ENCODE data around the gene RTF2. TPM values are rescaled to one million over a fixed set of nuclear protein-coding genes. Genes with fewer than 3 reads are reported as not detected.

RTF2 gene, protein sequence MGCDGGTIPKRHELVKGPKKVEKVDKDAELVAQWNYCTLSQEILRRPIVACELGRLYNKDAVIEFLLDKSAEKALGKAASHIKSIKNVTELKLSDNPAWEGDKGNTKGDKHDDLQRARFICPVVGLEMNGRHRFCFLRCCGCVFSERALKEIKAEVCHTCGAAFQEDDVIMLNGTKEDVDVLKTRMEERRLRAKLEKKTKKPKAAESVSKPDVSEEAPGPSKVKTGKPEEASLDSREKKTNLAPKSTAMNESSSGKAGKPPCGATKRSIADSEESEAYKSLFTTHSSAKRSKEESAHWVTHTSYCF
- 100 to 1,000 TPM; 119 to 140 (median 131) TPM for polyA plus RNA-seq (ENCODE audit: insufficient read depth in 1 of 5, insufficient read length in 5 of 5, low replicate concordance in 1 of 5)
- long read RNA-seq, donor 1, transcript RTF2-202 (9 exons, 2,212 nt), result major isoform, 51 of 114 reads
- long read RNA-seq, donor 1, partial matches to known transcripts, result 54 of 114 reads
- long read RNA-seq, donor 1, other reads (novel, unspliced or antisense), result 5 of 114 reads
- long read RNA-seq, donor 2, transcript RTF2-202 (9 exons, 2,212 nt), result major isoform, 32 of 52 reads
- long read RNA-seq, donor 2, partial matches to known transcripts, result 19 of 52 reads
- long read RNA-seq, donor 2, other reads (novel, unspliced or antisense), result 0 of 52 reads
- long read RNA-seq, donor 3, transcript RTF2-202 (9 exons, 2,212 nt), result major isoform, 32 of 61 reads
- long read RNA-seq, donor 3, partial matches to known transcripts, result 24 of 61 reads
- long read RNA-seq, donor 3, other reads (novel, unspliced or antisense), result 0 of 61 reads
- long read RNA-seq, donor 4, transcript RTF2-202 (9 exons, 2,212 nt), result major isoform, 21 of 52 reads
- long read RNA-seq, donor 4, partial matches to known transcripts, result 27 of 52 reads
- long read RNA-seq, donor 4, other reads (novel, unspliced or antisense), result 0 of 52 reads
- long read RNA-seq, donor 5, transcript RTF2-202 (9 exons, 2,212 nt), result major isoform, 45 of 67 reads
- long read RNA-seq, donor 5, partial matches to known transcripts, result 13 of 67 reads
- long read RNA-seq, donor 5, other reads (novel, unspliced or antisense), result 5 of 67 reads
- long read RNA-seq, donor 6, transcript RTF2-203 (8 exons, 1,572 nt), result minor isoform, 5 of 98 reads
- long read RNA-seq, donor 6, transcript RTF2-202 (9 exons, 2,212 nt), result major isoform, 51 of 98 reads
- long read RNA-seq, donor 6, partial matches to known transcripts, result 41 of 98 reads
- long read RNA-seq, donor 6, other reads (novel, unspliced or antisense), result 0 of 98 reads
- long read RNA-seq, donor 7, transcript RTF2-202 (9 exons, 2,212 nt), result major isoform, 39 of 64 reads
- long read RNA-seq, donor 7, partial matches to known transcripts, result 20 of 64 reads
- long read RNA-seq, donor 7, other reads (novel, unspliced or antisense), result 0 of 64 reads
- long read RNA-seq, donor 8, transcript RTF2-202 (9 exons, 2,212 nt), result major isoform, 7 of 8 reads
- long read RNA-seq, donor 8, partial matches to known transcripts, result 0 of 8 reads
- long read RNA-seq, donor 8, other reads (novel, unspliced or antisense), result 0 of 8 reads

DNA sequence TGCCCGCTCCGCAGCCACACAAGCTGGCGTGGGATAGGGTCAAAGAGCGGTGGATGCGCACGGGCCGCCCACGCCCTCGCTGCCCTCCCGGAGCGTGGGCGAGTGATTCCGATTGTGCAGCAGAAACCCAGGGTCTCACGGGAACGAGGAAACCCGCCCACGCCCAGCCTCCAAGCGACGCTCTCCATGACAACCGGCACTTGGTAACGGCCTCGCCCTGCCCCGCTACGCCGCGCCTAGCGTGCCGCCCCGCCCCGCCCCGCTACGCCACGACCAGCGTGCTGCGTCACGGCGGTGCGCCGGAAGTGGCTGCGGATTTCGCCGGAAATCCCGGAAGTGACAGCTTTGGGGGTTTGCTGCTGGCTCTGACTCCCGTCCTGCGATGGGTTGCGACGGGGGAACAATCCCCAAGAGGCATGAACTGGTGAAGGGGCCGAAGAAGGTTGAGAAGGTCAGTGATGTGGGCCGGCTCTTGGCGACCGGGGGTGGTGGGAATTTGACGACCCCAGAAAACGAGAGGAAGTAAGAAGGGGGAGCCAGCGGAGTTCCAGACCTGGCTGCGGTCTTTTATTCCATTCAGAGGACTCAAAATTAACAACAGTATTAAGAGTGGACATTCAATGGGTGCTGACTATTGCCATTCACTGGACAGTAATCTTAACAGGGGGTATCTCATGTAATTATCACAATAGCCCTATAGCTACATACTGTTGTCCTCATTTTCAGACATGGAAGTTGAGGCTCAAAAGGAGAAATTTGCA lies at the start of gene RTF2:
RTF2 (plus strand) TSS at position 312 of the 761 bp plus-strand sequence; CDS start at position 383, 71 bp downstream.
- peak; percentile 94 to 95 for DNase-seq

DNA sequence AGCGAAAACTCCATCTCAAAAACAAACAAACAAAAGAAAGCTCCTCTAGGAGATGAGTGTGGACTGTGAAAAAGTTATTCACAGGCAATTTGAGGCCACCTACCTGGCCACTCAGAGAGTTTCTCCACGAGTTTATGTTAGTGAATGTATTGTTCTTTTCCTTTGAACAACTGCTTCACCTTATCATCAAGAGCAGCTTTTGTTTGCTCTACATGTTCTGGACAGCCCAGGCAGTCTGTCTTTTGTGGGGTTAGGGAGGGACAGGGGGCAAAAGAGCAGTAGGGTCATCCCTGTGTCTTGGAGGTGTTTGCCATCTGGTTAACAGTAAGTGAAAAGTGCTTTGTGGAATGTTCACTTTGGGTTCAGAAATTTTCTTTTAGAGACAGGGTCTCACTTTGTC lies 48.4 kb upstream of the RTF2 start:
- no peak for DNase-seq

DNA sequence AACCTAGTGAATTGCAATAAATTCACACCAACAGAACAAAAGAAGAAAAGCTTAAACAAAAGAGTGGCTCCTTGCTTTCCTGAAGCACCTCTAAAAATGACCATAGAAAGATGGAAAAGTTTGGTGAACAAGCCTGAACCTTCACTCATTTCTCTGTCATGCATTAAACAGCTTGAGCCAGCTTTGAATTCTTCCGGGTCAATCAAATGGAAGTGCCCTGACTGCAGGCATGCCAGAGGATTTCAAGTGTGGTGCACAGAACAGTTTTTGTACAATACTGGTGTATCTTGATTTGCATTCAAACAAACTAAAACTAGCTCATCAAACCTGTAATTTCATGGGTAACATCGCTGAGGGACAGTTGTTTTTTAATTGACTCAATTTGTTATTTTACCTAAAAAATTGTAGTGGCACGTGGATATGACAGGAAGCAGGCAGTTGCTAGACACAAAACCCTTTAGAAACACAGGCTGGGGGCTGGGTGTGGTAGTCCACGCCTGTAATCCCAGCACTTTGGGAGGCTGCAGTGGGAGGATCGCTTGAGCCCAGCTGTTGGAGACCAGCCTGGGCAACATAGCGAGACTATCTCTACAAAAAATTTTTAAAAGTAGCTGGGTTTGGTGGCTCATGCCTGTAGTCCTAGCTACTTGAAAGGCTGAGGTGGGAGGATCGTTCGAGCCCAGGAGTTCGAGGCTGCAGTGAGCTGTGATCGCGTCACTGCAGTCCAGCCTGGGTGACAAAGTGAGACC lies 47.3 kb upstream of the RTF2 start:
- DNase-seq, result no peak

DNA sequence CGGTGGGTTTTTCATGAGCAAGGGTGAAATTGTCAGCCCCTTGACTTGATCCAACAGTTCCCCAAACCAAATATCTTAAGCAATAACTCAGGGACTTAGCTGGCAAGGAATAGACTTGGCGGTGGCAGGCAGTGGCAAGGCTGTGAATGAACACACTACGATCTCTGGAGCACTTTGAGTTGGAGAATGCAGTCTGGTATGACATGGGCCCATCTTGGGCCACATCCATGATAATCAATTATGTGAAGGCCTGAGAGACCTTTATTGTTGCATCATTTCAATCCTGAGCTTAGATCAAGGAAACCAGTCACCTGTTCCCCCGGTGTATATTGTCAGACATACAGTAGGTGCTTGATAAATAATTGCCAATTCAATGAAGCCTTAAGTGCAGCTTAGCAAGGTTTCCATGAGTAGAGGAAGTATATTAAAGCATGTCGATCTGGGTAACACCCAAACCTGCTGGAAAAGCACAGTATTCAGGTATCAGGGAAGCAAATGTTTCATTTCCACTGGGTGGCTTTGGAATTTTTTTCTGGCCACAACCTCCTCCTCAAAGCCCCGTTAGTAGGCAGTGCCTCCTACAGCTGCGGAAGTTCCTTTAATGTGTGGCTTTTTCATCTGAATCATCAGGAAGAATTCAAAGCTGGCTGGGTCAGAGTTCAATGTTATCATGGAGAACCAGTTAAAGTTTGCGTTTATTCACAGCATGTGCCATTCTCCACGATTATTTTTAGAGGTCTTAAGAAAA lies 46.2 kb upstream of the RTF2 start:
- DNase-seq, result no peak

DNA sequence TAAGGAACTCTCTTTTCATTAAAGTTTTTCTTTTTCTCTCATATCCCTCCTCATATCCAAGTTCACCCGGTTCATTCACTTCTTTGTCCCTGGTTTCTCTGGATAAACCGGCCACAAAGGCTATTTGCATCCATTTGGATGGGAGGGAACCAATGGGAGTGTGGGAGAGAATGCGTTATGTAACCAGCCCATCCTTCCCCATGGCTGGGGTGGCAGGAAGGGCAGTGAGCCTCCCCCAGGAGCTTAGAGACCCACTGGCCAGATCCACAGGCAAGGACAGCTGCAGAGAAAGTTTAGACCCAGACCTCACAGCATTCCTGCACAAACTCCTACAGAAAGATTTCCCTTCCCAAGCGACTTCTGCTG lies 45.6 kb upstream of the RTF2 start:
- no peak for DNase-seq

DNA sequence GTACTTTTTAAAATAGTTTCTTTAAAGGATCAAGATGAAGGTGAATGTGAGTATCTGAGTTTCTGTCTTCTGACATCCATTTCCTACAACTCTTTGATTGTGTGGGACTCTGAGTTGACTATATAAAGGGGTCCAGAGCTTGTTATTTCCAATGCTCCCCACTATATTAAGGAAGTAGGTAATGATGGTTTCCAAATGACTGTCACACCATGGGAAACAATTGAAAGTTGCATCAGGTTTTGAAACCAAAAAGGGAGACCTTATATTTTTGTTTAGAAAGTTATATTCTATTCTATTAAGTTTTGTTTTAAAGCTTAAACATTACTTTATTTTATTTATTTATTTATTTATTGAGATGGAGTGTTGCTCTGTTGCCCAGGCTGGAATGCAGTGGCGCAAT lies 45.2 kb upstream of the RTF2 start:
- no peak for DNase-seq

DNA sequence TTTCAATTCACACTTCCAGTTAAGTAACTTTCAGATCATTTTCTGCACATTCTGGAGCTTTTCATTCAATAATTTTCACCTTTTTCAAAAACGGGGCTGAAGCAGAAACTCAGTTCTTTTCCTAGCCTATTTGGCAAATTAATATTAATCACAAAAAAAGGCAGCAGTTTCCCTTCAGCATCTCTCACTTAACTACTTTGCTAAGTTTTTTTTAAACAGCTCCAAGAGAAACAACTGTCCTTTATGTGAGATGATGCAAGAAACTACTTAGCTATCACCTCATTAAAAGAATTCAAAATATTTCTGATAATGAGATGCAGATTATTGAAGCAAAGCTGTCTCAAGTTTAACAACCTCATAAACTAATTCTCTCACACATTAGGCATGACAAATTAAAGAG lies 44.5 kb upstream of the RTF2 start:
- peak; percentile 69 to 74 for DNase-seq

DNA sequence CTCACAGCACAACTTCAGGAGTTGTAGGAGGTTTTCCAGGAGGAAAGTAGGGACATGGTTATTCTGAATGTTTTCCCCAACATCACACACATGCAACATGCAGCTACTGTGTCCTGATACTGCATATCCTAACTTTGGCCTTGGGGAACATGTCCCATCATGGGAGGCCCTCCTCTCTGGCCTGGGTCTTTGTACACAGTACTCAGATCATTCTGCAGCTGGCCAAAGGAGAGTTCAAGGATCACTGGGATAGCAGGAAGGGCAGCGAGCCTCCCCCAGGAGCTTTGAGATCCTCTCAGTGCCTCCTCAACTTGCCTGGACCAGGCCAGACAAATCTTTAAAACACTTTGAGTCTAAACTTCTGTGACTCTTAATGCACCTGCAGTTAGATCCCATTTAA lies 43.5 kb upstream of the RTF2 start:
- no peak for DNase-seq

DNA sequence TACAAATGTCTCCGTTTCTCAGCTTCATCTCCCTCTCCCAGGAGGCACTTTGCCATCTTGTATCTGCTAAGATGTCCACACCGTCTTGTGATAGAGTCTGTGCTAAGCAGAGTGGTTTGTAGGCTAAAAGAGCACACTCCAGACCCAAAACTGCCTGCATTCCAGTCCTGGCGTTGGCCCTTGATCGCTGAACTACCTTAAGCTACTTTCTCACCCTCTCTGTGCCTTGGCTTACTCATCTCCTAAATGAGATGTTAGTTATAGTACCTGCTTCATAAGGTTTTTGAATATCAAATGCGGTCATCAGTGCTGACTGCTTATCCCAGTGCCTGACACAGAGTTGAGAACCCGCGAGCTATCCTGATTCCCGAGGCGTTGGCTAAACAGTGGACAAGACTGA lies 42.4 kb upstream of the RTF2 start:
- no peak for DNase-seq

DNA sequence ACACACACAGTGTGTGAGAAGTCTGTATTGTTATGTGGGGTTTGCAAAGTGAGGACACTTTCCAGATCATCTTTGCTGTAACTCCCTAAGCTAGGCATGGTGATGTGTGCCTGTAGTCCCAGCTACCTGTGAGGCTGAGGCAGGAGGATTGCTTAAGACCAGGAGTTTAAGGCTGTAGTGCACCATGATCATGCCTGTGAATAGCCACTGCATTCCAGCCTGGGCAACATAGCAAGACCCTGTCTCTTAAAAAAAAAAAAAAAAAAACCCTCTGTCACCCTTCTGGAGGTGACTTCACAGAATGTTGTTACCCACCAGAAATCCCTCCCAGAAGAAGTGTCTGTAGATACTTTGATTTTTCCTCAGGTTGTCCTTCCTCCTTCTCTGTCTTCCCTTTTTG lies 41.5 kb upstream of the RTF2 start:
- DNase-seq, result no peak

DNA sequence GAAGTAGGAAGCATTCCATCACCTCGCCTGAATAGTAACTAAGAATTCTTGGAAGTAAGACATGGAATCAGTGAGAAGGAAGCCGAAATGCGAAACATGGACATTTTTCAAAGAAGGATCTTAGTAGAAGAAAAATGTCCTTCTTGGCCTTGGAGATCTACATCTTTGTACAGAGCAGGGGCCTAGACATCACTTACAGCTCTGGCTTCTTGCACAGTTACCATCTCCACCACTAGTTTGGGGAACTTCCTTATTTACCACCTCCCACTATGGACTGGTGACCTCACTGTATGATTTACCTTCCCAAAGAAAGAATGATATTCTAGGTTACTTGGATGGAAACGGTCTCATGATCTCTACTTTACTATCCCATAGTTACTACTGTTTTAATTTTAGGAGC lies 40.6 kb upstream of the RTF2 start:
- no peak for DNase-seq

DNA sequence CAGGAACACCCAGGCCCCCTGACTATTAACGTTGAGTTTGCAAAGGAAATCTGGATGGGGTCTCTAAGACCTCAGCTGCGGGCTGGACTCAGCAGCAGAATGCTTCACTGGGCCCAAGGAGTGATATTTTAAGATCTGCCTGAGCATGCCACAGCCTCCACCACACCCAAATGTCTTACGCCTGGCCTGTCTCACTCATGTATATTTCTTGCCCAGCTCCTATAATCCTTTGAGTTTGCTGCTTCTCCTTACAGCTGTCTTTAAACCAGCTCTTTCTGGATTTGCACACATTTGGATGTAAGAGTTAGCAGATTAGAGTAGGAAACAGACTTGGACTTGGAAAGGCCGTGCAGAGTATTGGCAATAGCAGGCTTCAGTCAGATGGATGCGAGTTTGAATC lies 40.0 kb upstream of the RTF2 start:
- no peak for DNase-seq

DNA sequence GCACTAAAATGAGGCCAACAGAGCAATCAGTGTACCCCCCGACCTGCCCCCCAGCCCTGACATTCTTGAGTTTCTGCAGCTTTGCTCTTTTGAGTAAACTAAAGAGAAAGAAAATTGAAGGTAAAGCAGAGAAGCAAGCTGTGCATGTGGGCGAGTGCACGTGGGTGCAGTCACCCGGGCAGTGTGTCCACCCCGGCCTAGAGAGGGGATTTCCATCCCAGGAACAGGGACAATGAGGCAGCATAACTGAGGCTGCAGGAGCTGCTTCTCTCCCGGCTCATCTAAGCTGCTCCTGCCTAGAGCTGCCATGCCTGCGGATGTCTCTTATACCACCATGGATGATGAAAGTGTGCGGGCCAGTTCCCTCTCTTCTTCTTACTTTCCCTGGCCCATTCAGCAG lies 39.5 kb upstream of the RTF2 start:
- DNase-seq, result no peak

DNA sequence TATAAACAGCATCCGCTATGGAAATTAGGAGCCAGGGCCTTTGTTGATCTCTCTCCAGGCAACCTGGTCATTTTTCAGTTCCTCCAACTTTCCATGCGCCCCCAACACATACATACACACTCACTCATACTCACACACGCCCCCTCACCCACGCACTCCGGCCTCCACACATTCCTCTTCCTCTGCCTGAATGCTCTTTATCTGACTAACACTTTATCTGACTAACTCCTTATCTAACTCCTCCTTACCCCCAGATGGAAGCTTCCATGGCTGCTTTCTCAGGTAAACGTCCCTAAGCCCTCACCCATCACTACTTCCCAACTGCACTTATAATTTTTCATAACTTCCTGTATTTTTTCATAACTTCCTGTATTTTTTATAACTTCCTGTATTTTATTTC lies 38.9 kb upstream of the RTF2 start:
- no peak for DNase-seq

DNA sequence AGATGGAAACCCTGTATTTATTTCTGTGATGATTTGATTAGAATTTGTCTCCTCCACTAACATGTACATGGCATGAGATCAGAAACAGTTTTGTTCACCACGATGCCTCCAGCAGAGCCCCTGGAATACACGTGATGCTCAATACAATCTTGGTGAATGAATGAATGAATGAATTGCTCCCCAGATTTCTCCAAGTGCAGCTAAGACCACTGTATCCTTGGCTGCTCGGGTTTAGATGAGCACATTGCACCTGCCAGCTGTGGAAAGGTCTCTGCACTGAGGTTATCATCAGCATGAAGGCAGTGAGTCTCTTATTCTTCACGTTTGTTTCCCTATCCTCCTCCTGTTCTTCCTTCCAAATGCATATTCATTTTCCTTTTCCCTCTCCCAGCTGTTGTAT lies 38.5 kb upstream of the RTF2 start:
- DNase-seq, result no peak

DNA sequence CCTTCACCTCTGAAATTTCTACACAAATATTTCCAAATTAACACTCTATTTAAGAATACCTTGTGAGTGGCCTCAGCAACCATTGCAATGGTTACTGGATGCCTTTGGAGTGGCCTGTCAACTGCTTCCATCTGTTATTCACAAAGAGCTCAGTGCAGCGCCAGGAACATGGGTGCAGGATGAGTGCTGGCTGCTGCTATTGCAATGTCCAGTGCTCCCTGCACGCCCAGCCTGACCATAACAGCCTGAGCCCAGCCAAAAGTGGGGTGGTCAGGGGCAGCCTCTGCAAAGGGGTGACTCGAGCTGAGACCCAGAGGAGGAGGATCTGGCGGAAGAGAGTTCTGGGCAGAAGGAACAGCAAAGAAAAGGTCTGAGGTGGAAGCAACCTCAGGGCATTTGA lies 38.0 kb upstream of the RTF2 start:
- DNase-seq, result peak; percentile 74

DNA sequence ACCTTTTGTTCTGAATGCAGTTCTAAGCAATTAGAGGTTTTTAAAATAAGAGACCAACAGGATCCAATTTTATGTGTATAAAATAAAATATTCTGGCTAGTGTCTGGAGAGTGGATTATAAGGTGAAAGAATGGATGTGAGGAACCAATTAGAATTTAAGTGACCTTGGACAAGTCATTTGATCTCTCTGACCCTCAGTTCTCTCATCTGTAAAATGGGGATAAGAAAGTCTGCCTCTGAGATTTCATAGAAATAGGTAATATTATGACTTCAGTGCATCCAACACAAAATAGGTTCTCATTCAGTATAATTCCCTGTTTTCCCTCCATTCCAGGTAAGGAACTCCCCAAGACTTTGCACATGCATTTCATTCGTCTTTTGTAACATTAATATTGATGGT lies 37.5 kb upstream of the RTF2 start:
- DNase-seq, result no peak

DNA sequence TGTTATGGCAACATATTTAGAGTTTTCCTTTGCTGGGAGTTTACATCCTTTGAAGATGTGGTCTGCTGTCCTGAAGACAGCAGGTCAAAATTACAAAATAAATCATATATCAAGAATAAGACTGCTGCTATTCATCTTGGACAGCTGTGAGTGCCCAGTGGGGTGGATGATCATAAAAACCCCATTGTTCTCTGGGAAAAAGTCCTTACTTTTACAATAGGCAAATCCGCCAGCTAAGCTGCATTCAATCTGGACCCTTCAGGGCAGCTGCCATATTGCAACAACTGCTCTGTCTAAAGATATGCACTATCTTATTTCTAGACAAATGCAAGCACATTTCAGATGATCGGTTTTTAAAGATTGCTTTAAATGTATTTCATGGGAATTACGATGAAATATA lies 37.0 kb upstream of the RTF2 start:
- no peak for DNase-seq

DNA sequence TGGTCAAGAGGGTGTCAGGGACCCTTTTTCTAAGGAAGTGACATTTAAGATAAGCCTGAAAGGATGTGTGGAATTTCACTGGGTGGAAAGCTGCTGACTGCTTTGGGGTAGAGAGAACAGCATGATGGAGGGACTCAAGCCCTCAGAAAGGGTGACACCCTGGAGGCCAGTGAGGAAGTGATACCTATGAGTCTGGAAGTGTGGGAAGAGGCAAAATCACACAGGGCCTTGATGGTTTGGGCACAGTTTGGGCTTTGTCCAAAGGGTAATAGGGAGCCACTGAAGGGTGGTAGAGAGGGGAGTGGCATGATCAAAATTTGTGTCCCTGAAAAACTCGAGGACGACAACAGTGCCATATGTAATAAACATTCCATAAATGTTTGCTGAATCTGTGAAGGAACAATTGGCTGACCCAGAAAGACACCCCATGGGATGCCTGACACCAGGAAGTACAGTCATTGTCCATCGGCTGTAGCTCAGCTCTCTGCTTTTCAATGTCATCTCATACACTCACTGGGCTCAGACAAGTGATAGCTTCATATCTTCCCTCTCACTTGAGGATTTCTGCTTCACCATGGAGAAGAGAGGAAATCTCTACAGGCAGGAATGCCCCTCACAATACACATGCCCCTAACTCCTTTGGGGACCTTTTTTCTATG lies 35.1 kb upstream of the RTF2 start:
- DNase-seq, result no peak

Measured in right lung (tissue), 10 donors.